Endometrial microvascular endothelial cells (primary cell): Measurements from ENCODE around the gene CC2D2A. TPM values are rescaled to one million over a fixed set of nuclear protein-coding genes. Genes with fewer than 3 reads are reported as not detected.
"Not testable (repeated sequence)": the region's sequence is repeated elsewhere in the genome, so short reads cannot be mapped to it uniquely, and the experiment has no call there.

Experiments used
- in situ Hi-C: cut with HindIII; loops from 2 replicates; pipeline ENCODE4 v1.10.0; 2017; ENCODE audit warnings: low sequenced_read_pairs, low pct_unique_long_range_greater_than_20kb; ENCODE audit errors: inconsistent ontology term
- total RNA-seq: library from RNA; depleted of rRNA; stranded (reverse); fragments of >200 nt; gene quantifications from one replicate; pipeline ENCODE4 v1.2.3, GENCODE V29; 2015; ENCODE audit errors: inconsistent ontology term

The CC2D2A gene
- total RNA-seq, 1 donor from 2014 or later, result 1.7 TPM

DNA sequence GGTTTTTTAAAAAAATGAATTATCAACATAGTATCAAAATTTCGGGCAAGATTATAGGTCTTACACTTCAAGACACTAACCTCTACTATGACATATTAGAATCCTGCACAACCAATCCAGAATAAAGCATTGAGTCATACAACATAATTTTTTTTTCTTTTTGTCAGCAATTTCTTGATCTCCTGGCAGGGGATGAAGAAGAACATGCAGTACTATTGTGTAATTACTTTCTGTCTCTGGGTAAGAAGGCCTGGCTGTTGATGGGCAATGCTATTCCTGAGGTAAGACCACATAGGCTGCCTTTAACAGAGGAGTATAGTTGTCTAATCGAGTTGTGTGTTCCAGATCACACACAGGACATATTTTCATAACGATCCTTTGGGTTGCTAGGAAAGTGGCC lies 118.0 kb downstream of the CC2D2A start:
- in situ Hi-C loops, result no loop called here

DNA sequence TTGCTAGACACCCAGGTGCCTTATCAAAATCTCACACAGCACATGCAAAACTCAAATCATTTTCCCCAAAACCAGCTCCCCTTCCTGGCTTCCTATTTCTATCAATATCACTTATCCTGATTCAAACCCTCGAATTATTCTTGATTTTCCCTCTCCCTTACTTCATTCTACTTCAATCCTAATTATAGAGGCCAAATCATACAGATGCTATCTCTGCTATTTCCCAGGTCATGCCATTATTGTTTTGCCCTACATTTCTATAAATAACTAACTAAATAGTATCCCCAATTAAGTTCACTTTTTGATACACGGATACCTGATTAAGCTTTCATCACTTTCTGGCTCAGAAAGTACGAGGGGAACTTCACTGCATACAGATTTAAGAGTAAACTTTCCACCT lies 123.1 kb downstream of the CC2D2A start:
- in situ Hi-C loops, result no loop called here

DNA sequence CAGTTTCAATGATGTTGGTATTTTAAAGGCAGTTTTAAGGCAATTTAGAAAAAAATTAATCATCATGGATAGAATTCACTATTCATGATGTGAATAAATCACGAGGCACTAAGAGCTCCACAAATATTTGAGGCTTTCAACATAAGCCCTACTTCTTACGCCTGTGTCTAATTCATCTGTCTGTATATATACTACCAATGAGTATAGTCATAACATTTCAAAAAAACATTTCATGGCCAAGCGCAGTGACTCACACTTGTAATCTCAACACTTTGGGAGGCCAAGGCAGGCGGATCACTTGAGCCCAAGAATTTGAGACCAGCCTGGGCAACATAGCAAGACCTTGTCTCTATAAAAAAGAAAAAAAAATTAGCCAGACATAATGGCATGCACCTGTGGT lies 129.0 kb downstream of the CC2D2A start:
- in situ Hi-C loops, result no loop called here

DNA sequence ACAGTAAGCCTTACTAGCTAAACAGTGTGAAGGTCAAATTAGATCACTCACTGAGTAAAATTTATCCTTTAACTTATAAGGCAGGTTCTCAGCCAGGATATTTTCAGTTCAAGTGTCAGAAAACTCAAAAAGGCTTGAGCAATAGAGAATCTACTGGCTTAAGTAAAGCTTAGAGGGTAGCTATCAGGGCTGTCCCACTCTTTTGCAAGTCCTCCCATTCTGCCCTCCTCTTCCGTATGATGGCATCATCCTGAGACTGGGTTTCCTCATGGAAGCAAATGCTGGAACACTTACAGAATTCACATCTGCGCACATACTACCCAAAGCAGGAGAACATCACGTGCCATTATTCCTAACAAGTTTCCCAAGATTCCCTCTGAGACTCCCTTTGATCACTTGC lies 130.5 kb downstream of the CC2D2A start:
- in situ Hi-C loops, result no loop called here

DNA sequence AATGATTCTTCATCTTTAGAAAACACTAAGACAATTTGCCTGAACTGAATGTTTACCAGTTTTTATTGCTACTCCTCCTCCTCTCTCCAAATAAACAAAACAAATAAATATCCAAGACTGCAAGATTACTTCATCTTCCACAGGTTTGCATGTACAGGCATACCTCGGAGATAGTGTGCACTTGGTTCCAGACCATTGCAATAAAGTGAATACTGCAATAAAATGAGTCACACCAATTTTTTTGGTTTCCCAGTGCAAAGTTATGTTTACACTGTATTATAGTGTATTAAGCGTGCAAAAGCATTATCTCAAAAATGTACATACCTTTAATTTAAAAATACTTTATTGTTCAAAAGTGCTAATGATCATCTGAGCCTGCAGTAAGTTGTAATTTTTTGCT lies 132.2 kb downstream of the CC2D2A start:
- in situ Hi-C loops, result no loop called here

DNA sequence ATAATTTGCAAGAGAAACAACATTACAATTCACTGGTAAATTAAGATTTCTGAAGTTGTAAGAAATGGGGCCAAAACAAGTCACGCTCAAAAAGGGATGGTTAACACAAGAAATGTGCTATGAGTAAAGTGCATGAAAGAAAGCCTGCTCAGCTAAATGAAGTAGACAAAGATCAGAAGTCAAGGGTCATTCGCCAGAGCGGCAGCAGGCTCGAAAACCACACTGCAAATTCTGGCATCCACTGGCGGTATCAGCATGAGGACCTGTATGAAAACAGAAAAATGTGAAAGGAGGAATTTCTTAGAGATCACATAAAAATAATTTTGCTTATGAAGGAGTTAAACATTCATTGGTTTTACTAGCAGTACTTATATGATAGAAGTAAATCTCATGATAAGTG lies 135.9 kb downstream of the CC2D2A start:
- in situ Hi-C loops, result no loop called here

DNA sequence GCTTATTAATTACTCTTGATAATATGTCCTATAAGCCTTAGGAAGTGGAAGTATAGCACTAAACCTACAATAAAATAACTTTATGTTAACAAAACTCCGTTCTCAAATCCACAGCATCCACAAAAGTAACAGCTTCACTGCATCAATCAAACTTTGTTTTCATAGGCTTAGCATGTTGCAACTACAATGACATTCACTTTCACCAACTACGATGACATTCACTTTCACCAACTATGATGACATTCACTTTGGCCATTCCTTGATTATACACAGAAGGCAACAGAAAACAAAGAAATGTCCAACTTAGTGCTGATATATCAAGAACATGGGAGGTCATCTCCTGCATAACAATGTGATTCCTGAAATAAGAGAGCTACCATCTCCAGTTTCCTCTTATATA lies 141.2 kb downstream of the CC2D2A start:
- in situ Hi-C loops, result no loop called here

DNA sequence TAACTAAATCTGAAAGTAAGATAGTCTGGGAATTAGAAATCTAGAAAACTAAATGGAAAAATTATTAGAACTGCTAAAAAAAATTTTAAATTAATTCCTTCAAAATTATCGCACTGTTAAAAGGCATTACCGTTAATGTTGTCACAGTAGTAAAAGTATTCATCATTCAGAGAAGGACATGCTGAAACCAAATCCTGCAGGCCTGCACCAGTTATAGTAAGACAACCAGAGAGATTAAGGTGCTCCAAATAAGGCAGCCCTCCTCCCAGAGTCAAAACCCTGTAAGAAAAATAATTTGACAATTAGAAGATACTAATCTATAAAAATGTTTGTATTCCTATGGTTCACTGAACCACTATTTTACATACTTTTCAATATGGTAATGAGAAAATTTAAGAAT lies 142.5 kb downstream of the CC2D2A start:
- in situ Hi-C loops, result no loop called here

DNA sequence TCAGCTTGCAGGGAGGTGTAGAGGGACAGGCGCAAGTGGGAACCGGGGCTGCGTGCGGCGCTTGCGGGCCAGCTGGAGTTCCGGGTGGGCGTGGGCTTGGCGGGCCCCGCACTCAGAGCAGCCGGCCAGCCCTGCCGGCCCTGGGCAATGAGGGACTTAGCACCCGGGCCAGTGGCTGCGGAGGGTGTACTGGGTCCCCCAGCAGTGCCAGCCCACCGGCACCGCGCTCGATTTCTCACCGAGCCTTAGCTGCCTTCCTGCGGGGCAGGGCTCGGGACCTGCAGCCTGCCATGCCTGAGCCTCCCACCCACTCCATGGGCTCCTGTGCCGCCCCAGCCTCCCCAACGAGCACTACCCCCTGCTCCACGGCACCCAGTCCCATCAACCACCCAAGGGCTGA lies 145.2 kb downstream of the CC2D2A start:
- in situ Hi-C loops, result not testable (repeated sequence)

DNA sequence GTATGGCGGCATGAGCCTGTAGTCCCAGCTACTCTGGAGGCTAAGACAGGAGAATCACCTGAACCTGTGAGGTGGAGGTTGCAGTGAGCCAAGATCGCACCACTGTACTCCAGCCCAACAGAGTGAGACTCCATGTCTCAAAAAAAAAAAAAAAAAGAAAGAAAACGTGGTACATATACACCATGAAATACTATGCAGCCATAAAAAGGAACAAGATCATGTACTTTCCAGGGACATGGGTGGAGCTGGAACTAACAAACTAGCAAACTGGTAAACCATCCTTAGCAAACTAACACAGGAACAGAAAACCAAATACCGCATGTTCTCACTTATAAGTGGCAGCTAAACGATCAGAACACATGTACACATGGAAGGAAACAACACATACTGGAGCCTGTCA lies 147.7 kb downstream of the CC2D2A start:
- in situ Hi-C loops, result not testable (repeated sequence)

DNA sequence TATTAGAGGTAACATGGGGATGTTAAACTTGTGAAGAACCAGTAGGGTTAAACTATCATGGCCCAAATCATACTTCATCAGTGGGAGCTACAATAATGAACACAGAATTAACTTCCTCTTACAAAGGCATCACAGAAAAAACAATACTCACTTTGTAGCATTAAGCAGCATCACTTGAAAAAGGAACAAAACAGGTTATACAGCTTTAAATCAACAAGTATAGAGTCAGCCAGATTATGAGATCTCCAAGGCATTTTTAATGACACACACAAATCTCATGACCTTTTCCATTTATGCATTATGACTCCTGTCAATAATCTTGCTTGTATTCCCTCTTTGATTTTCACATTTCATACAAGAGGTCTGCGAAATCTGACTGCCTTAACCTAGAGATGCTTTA lies 167.1 kb downstream of the CC2D2A start:
- in situ Hi-C loops, result no loop called here

DNA sequence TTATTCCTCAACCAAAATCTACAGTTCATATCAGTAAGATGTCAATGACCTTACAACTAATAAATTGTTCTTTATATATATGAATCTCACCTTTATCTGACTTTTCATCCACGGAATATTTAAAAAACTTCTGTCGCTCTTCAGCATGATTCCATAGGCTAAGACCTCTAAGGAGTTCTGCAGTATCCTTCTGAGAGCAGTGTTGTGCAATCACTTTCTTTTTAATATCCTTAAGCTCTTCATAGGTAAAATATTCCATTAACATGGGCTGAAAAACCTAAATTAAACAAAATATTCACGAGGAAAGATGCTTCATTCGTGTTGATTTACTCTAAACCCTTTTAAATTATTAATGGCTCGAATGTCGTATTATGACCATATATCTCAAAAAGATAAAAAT lies 168.7 kb downstream of the CC2D2A start:
- in situ Hi-C loops, result no loop called here

DNA sequence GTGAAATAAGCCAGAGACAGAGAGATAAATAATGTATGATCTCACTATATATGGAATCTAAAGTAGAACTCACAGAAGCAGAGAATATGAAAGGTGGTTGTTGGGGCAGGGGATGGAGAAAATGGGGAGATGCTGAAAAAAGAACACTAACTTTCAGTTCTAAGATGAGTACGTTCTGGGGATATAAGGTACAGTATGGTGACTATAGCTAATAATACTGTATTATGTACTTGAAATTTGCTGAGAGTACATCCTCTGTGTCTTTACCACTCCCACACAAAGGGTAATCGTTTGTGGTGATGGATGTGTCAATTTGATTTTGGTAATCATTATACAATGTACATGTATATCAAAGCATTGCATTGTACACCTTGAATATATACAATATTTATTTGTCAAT lies 178.9 kb downstream of the CC2D2A start:
- in situ Hi-C loops, result no loop called here

DNA sequence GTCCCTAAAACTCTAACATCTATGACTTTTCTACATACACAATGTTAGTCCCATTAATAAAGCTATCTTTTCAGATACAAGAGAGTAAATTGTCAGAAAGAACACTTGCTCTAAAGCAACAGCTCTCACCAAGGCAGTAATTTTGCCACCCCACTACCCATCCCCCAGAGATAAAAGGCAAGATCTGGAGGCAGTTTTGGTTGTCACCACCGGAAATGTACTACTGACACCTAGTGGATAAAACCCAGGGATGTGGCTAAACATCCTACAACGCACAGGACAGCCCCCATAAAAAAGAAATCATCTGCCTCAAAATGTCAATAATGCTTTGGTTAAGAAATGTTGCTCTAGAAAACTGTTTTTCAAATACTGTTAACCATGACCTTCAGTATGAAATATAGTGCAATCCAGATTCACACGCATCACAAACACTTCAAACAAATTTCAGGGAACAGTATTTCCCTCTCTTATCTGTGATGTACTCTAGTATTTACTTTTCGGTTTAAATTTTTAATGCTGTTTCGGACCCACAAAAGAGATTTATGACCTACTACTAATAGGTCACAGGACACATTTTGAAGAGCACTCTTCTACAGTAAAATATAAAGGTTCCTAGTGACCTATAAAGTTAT lies 180.3 kb downstream of the CC2D2A start:
- in situ Hi-C loops, result no loop called here

Other genes with a start within 250 kb of the CC2D2A start
- not detected for gene C1QTNF7, start 41.8 kb upstream of the CC2D2A start, total RNA-seq
- gene FBXL5, start 185.5 kb downstream of the CC2D2A start, total RNA-seq, result 181 TPM
- gene FAM200B, start 211.9 kb downstream of the CC2D2A start, total RNA-seq, result 61.6 TPM
- gene BST1, start 233.2 kb downstream of the CC2D2A start, total RNA-seq, result 27.3 TPM